A549 (cell line): Measurements from ENCODE around the gene VCL. TPM values are rescaled to one million over a fixed set of nuclear protein-coding genes. Genes with fewer than 3 reads are reported as not detected.

Experiments used
- ATAC-seq, 2 experiments: fragments of 200-7000 bp in 1 of 2; fragments of >200 bp in 1 of 2; cut with Nextera tagmentation in 1 of 2; cut with Tn5 transposase in 1 of 2; 3 replicates each; pipeline versions ENCODE4 v1.8.0 to v1.9.1; 2018 to 2020; ENCODE audit warnings: mild to moderate bottlenecking in 1 of 2, moderate library complexity in 1 of 2
- CTCF ChIA-PET: fragments of 300-600 bp; sonication (Branson Sonifier 250); formaldehyde crosslinking; extraction: SDS; loops from one replicate; lab custom pipeline; 2021; ENCODE audit warnings: antibody characterized with exemption, inconsistent platforms; lab: Yijun Ruan, JAX
- POLR2A ChIA-PET: fragments of 350-600 bp; formaldehyde crosslinking; extraction: SDS; loops from one replicate; lab custom pipeline; 2021; ENCODE audit warnings: antibody characterized with exemption, inconsistent platforms; lab: Yijun Ruan, JAX
- DNase-seq, 2 experiments: peaks; one replicate each; pipeline versions ENCODE4 v3.0.0 to v3.0.0-alpha.2; 2011 to 2016; ENCODE audit warnings: low read depth in 1 of 2, low spot score in 1 of 2
- FAIRE-seq: peaks from 2 replicates; lab custom pipeline; 2011; peaks lifted over from hg19 to GRCh38; lab: Jason Lieb, UNC
- H3K27ac ChIP-seq, 2 experiments: fragments of >200 bp; sonication (Bioruptor Twin); formaldehyde crosslinking; 3 replicates each; pipeline ENCODE4 v1.5.1; 2016 to 2017
- H3K4me1 ChIP-seq: fragments of >200 bp; sonication (Bioruptor Twin); formaldehyde crosslinking; 3 replicates; pipeline ENCODE4 v1.6.1; 2016
- H3K4me2 ChIP-seq: fragments of >200 bp; sonication (Bioruptor Twin); formaldehyde crosslinking; 3 replicates; pipeline ENCODE4 v1.6.1; 2016
- H3K4me3 ChIP-seq: fragments of >200 bp; sonication (Bioruptor Twin); formaldehyde crosslinking; 3 replicates; pipeline ENCODE4 v1.5.1; 2016
- H3K9me3 ChIP-seq: fragments of >200 bp; sonication (Bioruptor Twin); formaldehyde crosslinking; 3 replicates; pipeline ENCODE4 v1.6.1; 2016
- BHLHE40 ChIP-seq: IDR thresholded peaks from 2 replicates; pipeline ENCODE4 v1.6.1; 2012; ENCODE audit warnings: low read depth, low read length, inconsistent platforms
- CBX8 ChIP-seq: fragments of 200-600 bp; sonication (generic); IDR thresholded peaks from 2 replicates; pipeline ENCODE4 v1.6.1; 2016
- CHD4 ChIP-seq: fragments of 200-600 bp; sonication (generic); IDR thresholded peaks from 2 replicates; pipeline ENCODE4 v1.6.1; 2016; ENCODE audit warnings: antibody characterized with exemption, mild to moderate bottlenecking, borderline replicate concordance
- FOSL2 ChIP-seq, 2 experiments: fragments of 450-650 bp in 1 of 2; fragments of >200 bp in 1 of 2; sonication (Bioruptor Twin) in 1 of 2; formaldehyde crosslinking; IDR thresholded peaks; 2 replicates each; pipeline versions ENCODE4 v1.5.0 to v1.6.1; 2016 to 2020; ENCODE audit warnings: mild to moderate bottlenecking in 1 of 2, moderate library complexity in 1 of 2
- GATA3 ChIP-seq: IDR thresholded peaks from 2 replicates; pipeline ENCODE4 v1.6.1; 2012; ENCODE audit warnings: borderline replicate concordance
- HDAC2 ChIP-seq: fragments of 200-600 bp; sonication (generic); IDR thresholded peaks from 2 replicates; pipeline ENCODE4 v1.6.1; 2016
- HEYL ChIP-seq: fragments of 250-450 bp; sonication (Bioruptor Pico); IDR thresholded peaks from 2 replicates; pipeline ENCODE4 v1.8.0; 2021; ENCODE audit warnings: mild to moderate bottlenecking, moderate library complexity
- HOXA7 ChIP-seq: fragments of 250-450 bp; sonication (Bioruptor Pico); IDR thresholded peaks from 2 replicates; pipeline ENCODE4 v1.5.0; 2020; ENCODE audit warnings: mild to moderate bottlenecking, moderate library complexity
- JUN ChIP-seq, 2 experiments: fragments of >200 bp; sonication (Bioruptor Twin); formaldehyde crosslinking; IDR thresholded peaks; 2 replicates in 1 of 2; 3 replicates in 1 of 2; pipeline ENCODE4 v1.6.1; 2016 to 2017
- KDM5A ChIP-seq: fragments of 200-600 bp; sonication (generic); IDR thresholded peaks from 2 replicates; pipeline ENCODE4 v1.6.1; 2016; ENCODE audit warnings: antibody characterized with exemption, mild to moderate bottlenecking
- MYC ChIP-seq: IDR thresholded peaks from 2 replicates; pipeline ENCODE4 v1.6.1; 2012; ENCODE audit warnings: mild to moderate bottlenecking, inconsistent platforms, low read length, improper control_type of control experiment, borderline replicate concordance
- PHF8 ChIP-seq: fragments of 200-600 bp; sonication (generic); IDR thresholded peaks from 2 replicates; pipeline ENCODE4 v1.6.1; 2016; ENCODE audit warnings: low read depth, mild to moderate bottlenecking, antibody characterized with exemption, moderate library complexity, borderline replicate concordance
- POLR2A ChIP-seq: IDR thresholded peaks from 2 replicates; pipeline ENCODE4 v1.6.1; 2012; ENCODE audit warnings: mild to moderate bottlenecking, low read length
- RAD21 ChIP-seq, 2 experiments: fragments of >200 bp in 1 of 2; sonication (Bioruptor Twin) in 1 of 2; formaldehyde crosslinking in 1 of 2; IDR thresholded peaks in 1 of 2; conservative IDR thresholded peaks in 1 of 2; 2 replicates in 1 of 2; 3 replicates in 1 of 2; pipeline ENCODE4 v1.6.1; 2012 to 2018; ENCODE audit warnings: inconsistent platforms in 1 of 2
- RNF2 ChIP-seq: fragments of 200-600 bp; sonication (generic); IDR thresholded peaks from 2 replicates; pipeline ENCODE4 v1.6.1; 2016; ENCODE audit warnings: low read depth, mild to moderate bottlenecking, antibody characterized with exemption, moderate library complexity, borderline replicate concordance
- ZSCAN20 ChIP-seq: fragments of 250-450 bp; sonication (Bioruptor Pico); IDR thresholded peaks from 2 replicates; pipeline ENCODE4 v1.8.0; 2022; ENCODE audit warnings: mild to moderate bottlenecking, moderate library complexity
- WGBS: methylation state at CpG from one replicate; pipeline ENCODE4 v1.1.6; 2017; ENCODE audit errors: missing lambda C conversion rate; 5-methylcytosine and 5-hydroxymethylcytosine counted together
- polyA plus RNA-seq, 4 experiments: library from polyadenylated mRNA; depleted of rRNA in 3 of 4; stranded (reverse); fragments of >200 nt; fragmentation: RNase III in 1 of 4; extraction: RNeasy Plus Mini Kit Qiagen cat#74134 plus additional on column Dnase treatment in 1 of 4; gene quantifications; 2 replicates in 3 of 4; 3 replicates in 1 of 4; pipeline ENCODE4 v1.2.3, GENCODE V29; 2011 to 2017
- TF ChIP-seq, protein P1 (sequence below): IDR thresholded peaks from 2 replicates; pipeline ENCODE4 v1.6.1; 2012
- TF ChIP-seq, protein P2 (sequence below): fragments of 150-350 bp; IDR thresholded peaks from 2 replicates; pipeline ENCODE4 v1.6.1; 2014; ENCODE audit warnings: low read depth, mild to moderate bottlenecking, low read length
- TF ChIP-seq, protein P3 (sequence below): fragments of 200-600 bp; sonication (generic); IDR thresholded peaks from 2 replicates; pipeline ENCODE4 v1.6.1; 2016; ENCODE audit warnings: antibody characterized with exemption, mild to moderate bottlenecking, moderate library complexity

VCL gene
- polyA plus RNA-seq, 2 of the 4 experiments (the other 2 are of a cell fraction), result 101 to 112 TPM

DNA sequence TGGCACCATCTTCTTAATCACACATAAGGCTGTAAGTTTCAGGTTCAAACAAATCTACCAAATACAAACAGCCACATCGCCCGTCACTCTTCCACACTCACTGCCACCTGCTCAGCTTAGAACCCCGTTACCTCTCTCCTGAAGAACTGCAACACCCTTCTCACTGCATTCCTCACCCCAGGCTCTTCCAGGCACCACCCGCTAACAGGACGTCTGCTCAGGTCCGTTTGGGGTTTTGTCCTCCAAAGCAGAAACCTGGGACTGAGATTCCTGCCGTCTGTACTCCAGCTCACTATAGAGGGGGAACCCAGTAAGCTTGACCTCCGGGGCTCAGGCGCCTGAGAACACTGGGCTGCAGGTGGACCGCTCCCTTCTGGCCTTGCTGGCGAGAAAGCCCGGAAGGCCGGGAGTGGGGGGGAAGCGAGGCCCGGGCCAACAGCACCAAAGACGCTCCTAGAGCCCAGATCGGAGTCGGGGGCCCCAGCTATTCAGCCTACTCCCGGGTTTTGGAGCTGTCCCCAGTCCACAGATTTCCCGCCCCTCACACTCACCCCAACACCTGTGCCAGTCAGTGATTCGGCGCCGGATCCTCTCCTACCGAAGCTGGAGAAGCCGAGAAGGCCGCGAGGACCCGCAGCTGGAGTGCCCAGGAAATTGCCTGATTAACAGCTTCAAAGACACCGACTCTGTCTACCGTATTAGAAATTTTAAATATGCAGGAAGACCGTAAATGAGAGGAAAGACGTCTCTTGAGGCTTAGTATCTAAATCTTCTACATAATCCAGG is 152.5 kb downstream of the VCL start, which contains the start of gene AP3M1:
Gene AP3M1, minus strand, starts transcription at position 625 of the 786 bp plus-strand sequence. CDS start 12,449 bp downstream, outside the sequence.
- peak in 1 of 2 experiments; percentile 89 for DNase-seq
- TF ChIP-seq, protein P1, sequence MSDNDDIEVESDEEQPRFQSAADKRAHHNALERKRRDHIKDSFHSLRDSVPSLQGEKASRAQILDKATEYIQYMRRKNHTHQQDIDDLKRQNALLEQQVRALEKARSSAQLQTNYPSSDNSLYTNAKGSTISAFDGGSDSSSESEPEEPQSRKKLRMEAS, result no peak
- TF ChIP-seq RNF2 (no peak), RAD21 (conservative IDR thresholded peaks at IDR 0.05 in 1 of 2, IDR thresholded peaks at IDR 0.05 in 1 of 2) (no peak), MYC (0 out of 2 replicates have a peak, but pooled peaks have one; percentile 52), CBX8 (no peak), ZSCAN20 (no peak), GATA3 (no peak), FOSL2 (IDR thresholded peaks at IDR 0.05) (no peak), FOSL2 (CRISPR knock-in tag; IDR thresholded peaks at IDR 0.05) (0 out of 2 replicates have a peak, but pooled peaks have one; percentile 10), JUN (IDR thresholded peaks at IDR 0.05) (peak; percentile 74 to 77; a peak in 2 of 5 replicates), POLR2A (peak; percentile 49), HOXA7 (CRISPR knock-in tag) (no peak), CHD4 (no peak), HEYL (CRISPR knock-in tag) (no peak), BHLHE40 (no peak), PHF8 (peak; percentile 67), KDM5A (peak; percentile 51; the same call in 1 of the 2 replicates), HDAC2 (no peak)
- TF ChIP-seq, protein P2, sequence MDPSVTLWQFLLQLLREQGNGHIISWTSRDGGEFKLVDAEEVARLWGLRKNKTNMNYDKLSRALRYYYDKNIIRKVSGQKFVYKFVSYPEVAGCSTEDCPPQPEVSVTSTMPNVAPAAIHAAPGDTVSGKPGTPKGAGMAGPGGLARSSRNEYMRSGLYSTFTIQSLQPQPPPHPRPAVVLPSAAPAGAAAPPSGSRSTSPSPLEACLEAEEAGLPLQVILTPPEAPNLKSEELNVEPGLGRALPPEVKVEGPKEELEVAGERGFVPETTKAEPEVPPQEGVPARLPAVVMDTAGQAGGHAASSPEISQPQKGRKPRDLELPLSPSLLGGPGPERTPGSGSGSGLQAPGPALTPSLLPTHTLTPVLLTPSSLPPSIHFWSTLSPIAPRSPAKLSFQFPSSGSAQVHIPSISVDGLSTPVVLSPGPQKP, result no peak
- TF ChIP-seq, protein P3, sequence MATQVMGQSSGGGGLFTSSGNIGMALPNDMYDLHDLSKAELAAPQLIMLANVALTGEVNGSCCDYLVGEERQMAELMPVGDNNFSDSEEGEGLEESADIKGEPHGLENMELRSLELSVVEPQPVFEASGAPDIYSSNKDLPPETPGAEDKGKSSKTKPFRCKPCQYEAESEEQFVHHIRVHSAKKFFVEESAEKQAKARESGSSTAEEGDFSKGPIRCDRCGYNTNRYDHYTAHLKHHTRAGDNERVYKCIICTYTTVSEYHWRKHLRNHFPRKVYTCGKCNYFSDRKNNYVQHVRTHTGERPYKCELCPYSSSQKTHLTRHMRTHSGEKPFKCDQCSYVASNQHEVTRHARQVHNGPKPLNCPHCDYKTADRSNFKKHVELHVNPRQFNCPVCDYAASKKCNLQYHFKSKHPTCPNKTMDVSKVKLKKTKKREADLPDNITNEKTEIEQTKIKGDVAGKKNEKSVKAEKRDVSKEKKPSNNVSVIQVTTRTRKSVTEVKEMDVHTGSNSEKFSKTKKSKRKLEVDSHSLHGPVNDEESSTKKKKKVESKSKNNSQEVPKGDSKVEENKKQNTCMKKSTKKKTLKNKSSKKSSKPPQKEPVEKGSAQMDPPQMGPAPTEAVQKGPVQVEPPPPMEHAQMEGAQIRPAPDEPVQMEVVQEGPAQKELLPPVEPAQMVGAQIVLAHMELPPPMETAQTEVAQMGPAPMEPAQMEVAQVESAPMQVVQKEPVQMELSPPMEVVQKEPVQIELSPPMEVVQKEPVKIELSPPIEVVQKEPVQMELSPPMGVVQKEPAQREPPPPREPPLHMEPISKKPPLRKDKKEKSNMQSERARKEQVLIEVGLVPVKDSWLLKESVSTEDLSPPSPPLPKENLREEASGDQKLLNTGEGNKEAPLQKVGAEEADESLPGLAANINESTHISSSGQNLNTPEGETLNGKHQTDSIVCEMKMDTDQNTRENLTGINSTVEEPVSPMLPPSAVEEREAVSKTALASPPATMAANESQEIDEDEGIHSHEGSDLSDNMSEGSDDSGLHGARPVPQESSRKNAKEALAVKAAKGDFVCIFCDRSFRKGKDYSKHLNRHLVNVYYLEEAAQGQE, result no peak
- no peak for FAIRE-seq
- Histone ChIP-seq H3K9me3 (no peaks in the 10 kb centered on the region), H3K4me2 (peak within 1 kb of the TSS; percentile 93), H3K4me3 (peak within 1 kb of the TSS; percentile 86), H3K27ac (peak within 1 kb of the TSS; percentile 83 to 88), H3K4me1 (peaks cover 30% of the 10 kb centered on the region)
- POLR2A ChIA-PET, result interaction anchor here (1.7 to 2.1 kb wide), 2 partner anchors 26 to 84 kb away, joined by 5 to 11 read pairs; no protein-coding TSS in a partner anchor
- CTCF ChIA-PET, result interaction anchor here (0.6 to 2.0 kb wide), 9 partner anchors 12 to 937 kb away, joined by 3 to 7 read pairs (median 4); no protein-coding TSS in a partner anchor
- 1% methylated on average over 29 of the region's 32 CpGs for WGBS
- peak; percentile 74 to 77 for ATAC-seq
